Bronchial epithelial cell (primary cell): ENCODE measurements around the gene ADCY7. TPM values are rescaled to one million over a fixed set of nuclear protein-coding genes. Genes with fewer than 3 reads are reported as not detected.

Source experiments
- DNase-seq: peaks from one replicate; pipeline ENCODE4 v3.0.0-alpha.2; 2010; ENCODE audit warnings: low read depth
- FAIRE-seq: peaks from 2 replicates; lab custom pipeline; 2011; peaks lifted over from hg19 to GRCh38; lab: Jason Lieb, UNC
- H3K27me3 ChIP-seq: 2 replicates; pipeline ENCODE4 v1.5.1; 2011; ENCODE audit warnings: low read length; ENCODE audit not compliant: control insufficient read depth, insufficient read depth
- H3K36me3 ChIP-seq: 2 replicates; pipeline ENCODE4 v1.5.1; 2011; ENCODE audit warnings: low read length; ENCODE audit not compliant: control insufficient read depth, insufficient read depth
- H3K4me3 ChIP-seq: 2 replicates; pipeline ENCODE4 v1.5.1; 2011; ENCODE audit warnings: mild to moderate bottlenecking, low read depth, low read length, control low read depth
- CTCF ChIP-seq: IDR thresholded peaks from 2 replicates; pipeline ENCODE4 v1.5.1; 2011; ENCODE audit warnings: mild to moderate bottlenecking, moderate library complexity, low read length, control low read depth, inconsistent platforms; ENCODE audit not compliant: insufficient read depth, severe bottlenecking
- total RNA-seq: library from RNA; depleted of rRNA; stranded (reverse); fragments of >200 nt; gene quantifications from 2 replicates; pipeline ENCODE4 v1.2.1, GENCODE V29; 2014

Gene ADCY7
- total RNA-seq, 1 donor from 2014 or later = 29.2 TPM

GRCh38 chr16:50228364-50228868 lies 37.9 kb upstream of the ADCY7 start:
- Histone ChIP-seq H3K4me3 (no peak overlapping the region), H3K36me3 (peaks cover 4% of the 10 kb centered on the region), H3K27me3 (no peaks in the 10 kb centered on the region)
- DNase-seq (no peak), FAIRE-seq (no peak)
- TF ChIP-seq CTCF = no peak

- DNase-seq = no peak
- TF ChIP-seq CTCF = no peak
- no peaks in the 10 kb centered on the region for H3K27me3 ChIP-seq
- no peak for FAIRE-seq
- peaks cover 4% of the 10 kb centered on the region for H3K36me3 ChIP-seq
- H3K4me3 ChIP-seq = no peak overlapping the region
Measured at GRCh38 chr16:50229149-50229726, 37.1 kb upstream of the ADCY7 start.

- DNase-seq (peak; percentile 53), FAIRE-seq (no peak)
- Histone ChIP-seq H3K4me3 (no peak overlapping the region), H3K27me3 (no peaks in the 10 kb centered on the region), H3K36me3 (no peaks in the 10 kb centered on the region)
- TF ChIP-seq CTCF = no peak
Measured at GRCh38 chr16:50234771-50235556, 31.4 kb upstream of the ADCY7 start.

GRCh38 chr16:50235581-50235980 lies 30.8 kb upstream of the ADCY7 start:
- DNase-seq (no peak), FAIRE-seq (no peak)
- no peak for TF ChIP-seq CTCF
- no peaks in the 10 kb centered on the region for H3K27me3 ChIP-seq
- no peak overlapping the region for H3K4me3 ChIP-seq
- H3K36me3 ChIP-seq = no peaks in the 10 kb centered on the region

GRCh38 chr16:50238314-50238713 lies 28.0 kb upstream of the ADCY7 start:
- no peak for TF ChIP-seq CTCF
- Histone ChIP-seq H3K4me3 (no peak overlapping the region), H3K36me3 (no peaks in the 10 kb centered on the region), H3K27me3 (no peaks in the 10 kb centered on the region)
- FAIRE-seq (no peak), DNase-seq (no peak)
